HG03571 (cell line): ENCODE results near the gene C16orf74.

Experiments used
- ATAC-seq: cut with Tn5 transposase; IDR thresholded peaks from one replicate; pipeline ENCODE4 v1.9.1; 2021; ENCODE audit not compliant: unreplicated experiment

C16orf74 gene

GRCh38 chr16:85718682-85719081 is 32.2 kb downstream of the C16orf74 start:
- no peak for ATAC-seq

GRCh38 chr16:85718153-85718477 is 32.8 kb downstream of the C16orf74 start:
- ATAC-seq = no peak

- ATAC-seq = no peak
These were observed 33.3 kb downstream of the C16orf74 start for GRCh38 chr16:85717393-85718152.

- no peak for ATAC-seq
These were observed 34.2 kb downstream of the C16orf74 start for GRCh38 chr16:85716680-85717038.

GRCh38 chr16:85716022-85716679 is 34.7 kb downstream of the C16orf74 start:
- ATAC-seq = no peak

- no peak for ATAC-seq
These were observed 35.5 kb downstream of the C16orf74 start for GRCh38 chr16:85715169-85716021.

GRCh38 chr16:85712801-85713200 is 38.1 kb downstream of the C16orf74 start:
- ATAC-seq = no peak

- ATAC-seq = no peak
These were observed 38.8 kb downstream of the C16orf74 start for GRCh38 chr16:85711982-85712587.

GRCh38 chr16:85710732-85711131 is 40.2 kb downstream of the C16orf74 start:
- ATAC-seq = no peak

- no peak for ATAC-seq
These were observed 40.9 kb downstream of the C16orf74 start for GRCh38 chr16:85709766-85710585.

GRCh38 chr16:85708338-85708737 is 42.6 kb downstream of the C16orf74 start:
- no peak for ATAC-seq

- no peak for ATAC-seq
These were observed 43.3 kb downstream of the C16orf74 start for GRCh38 chr16:85707528-85708095.

GRCh38 chr16:85706449-85707034 is 44.4 kb downstream of the C16orf74 start:
- ATAC-seq = no peak

GRCh38 chr16:85704900-85705846 is 45.7 kb downstream of the C16orf74 start:
- ATAC-seq = no peak

- no peak for ATAC-seq
These were observed 46.9 kb downstream of the C16orf74 start for GRCh38 chr16:85704011-85704410.

- ATAC-seq = no peak
These were observed 51.3 kb downstream of the C16orf74 start for GRCh38 chr16:85699628-85700027.

- no peak for ATAC-seq
These were observed 51.8 kb downstream of the C16orf74 start for GRCh38 chr16:85698935-85699558.

GRCh38 chr16:85698459-85698891 is 52.4 kb downstream of the C16orf74 start:
- no peak for ATAC-seq
